T-helper 1 cell treated with Interleukin-12 subunit alpha and Interleukin-12 subunit beta and Interleukin-4 antibody, amounts not matched to agents 30 ng/mL and 1 ng/mL, for 36 hours (primary cell): ENCODE results near the gene RAP2A. TPM values are rescaled to one million over a fixed set of nuclear protein-coding genes. Genes with fewer than 3 reads are reported as not detected.

ENCODE experiments used
- intact Hi-C: fragments of 100-400 bp; cut with micrococcal nuclease; formaldehyde crosslinking; loops from one replicate; pipeline ENCODE4 v1.15.1; 2024
- total RNA-seq: library from RNA; stranded (reverse); gene quantifications from 2 replicates; pipeline ENCODE4 v1.2.3, GENCODE V29; 2022

The RAP2A gene
- total RNA-seq, 1 donor from 2014 or later, result 28.6 TPM

GRCh38 chr13:97422118-97423054 is 11.6 kb upstream of the RAP2A start:
- intact Hi-C loops, result no loop called here

GRCh38 chr13:97423300-97424045 is 10.5 kb upstream of the RAP2A start:
- intact Hi-C loops, result no loop called here

GRCh38 chr13:97425590-97425989 is 8.4 kb upstream of the RAP2A start:
- intact Hi-C loops, result no loop called here

GRCh38 chr13:97426695-97427094 is 7.3 kb upstream of the RAP2A start:
- intact Hi-C loops, result no loop called here

GRCh38 chr13:97429681-97430081 is 4.3 kb upstream of the RAP2A start:
- intact Hi-C loops, result loop anchor here (5.0 to 10.0 kb wide), 3 partner anchors 1085 to 1773 kb away; partner anchors contain the start of gene UBAC2

- intact Hi-C loops, result loop anchor here (5.0 to 10.0 kb wide), 3 partner anchors 1085 to 1772 kb away; partner anchors contain the start of gene UBAC2
Measured at GRCh38 chr13:97430296-97430695, 3.7 kb upstream of the RAP2A start.

- intact Hi-C loops, result loop anchor here (5.0 to 10.0 kb wide), 3 partner anchors 1084 to 1771 kb away; partner anchors contain the start of gene UBAC2
Measured at GRCh38 chr13:97431171-97431764, 2.7 kb upstream of the RAP2A start.

- intact Hi-C loops, result loop anchor here (2.0 to 10.0 kb wide), 7 partner anchors 322 to 1882 kb away; partner anchors contain the start of genes STK24 and UBAC2
Measured at GRCh38 chr13:97432232-97432916, 1.6 kb upstream of the RAP2A start.

GRCh38 chr13:97432917-97433726 is 847 bp upstream of the RAP2A start:
- intact Hi-C loops, result loop anchor here (1.0 to 10.0 kb wide), 12 partner anchors 64 to 1882 kb away; partner anchors contain the start of genes MBNL2, STK24 and UBAC2

GRCh38 chr13:97434397-97435201 is 630 bp downstream of the RAP2A start:
- intact Hi-C loops, result loop anchor here (1.0 to 10.0 kb wide), 4 partner anchors 197 to 1768 kb away; partner anchors contain the start of gene UBAC2

- intact Hi-C loops, result loop anchor here (1.0 to 10.0 kb wide), 2 partner anchors 196 to 1079 kb away; no protein-coding TSS in a partner anchor
Measured at GRCh38 chr13:97435323-97435722, 1.4 kb downstream of the RAP2A start.

- intact Hi-C loops, result loop anchor here (1.0 to 10.0 kb wide), 4 partner anchors 27 to 1079 kb away; no protein-coding TSS in a partner anchor
Measured at GRCh38 chr13:97435794-97436193, 1.8 kb downstream of the RAP2A start.

GRCh38 chr13:97436845-97437244 is 2.9 kb downstream of the RAP2A start:
- intact Hi-C loops, result loop anchor here (1.0 to 10.0 kb wide), 3 partner anchors 26 to 1078 kb away; no protein-coding TSS in a partner anchor

- intact Hi-C loops, result loop anchor here (2.0 to 10.0 kb wide), 2 partner anchors 25 to 1077 kb away; no protein-coding TSS in a partner anchor
Measured at GRCh38 chr13:97437729-97438128, 3.8 kb downstream of the RAP2A start.

- intact Hi-C loops, result loop anchor here (10.0 kb wide), 1 partner anchor 1076 kb away; no protein-coding TSS in a partner anchor
Measured at GRCh38 chr13:97438856-97439595, 5.1 kb downstream of the RAP2A start.

- intact Hi-C loops, result no loop called here
Measured at GRCh38 chr13:97440598-97441170, 6.7 kb downstream of the RAP2A start.

GRCh38 chr13:97441368-97441767 is 7.4 kb downstream of the RAP2A start:
- intact Hi-C loops, result no loop called here
